OCI-LY3 (cell line): ENCODE data around the gene XYLB.

Experiments used
- H2AFZ ChIP-seq: fragments of 200-600, 300-600 bp; shearing (Covaris generic); 2 replicates; pipeline ENCODE4 v1.6.0; 2014; ENCODE audit warnings: antibody characterized with exemption, low read depth, low read length
- H3K27ac ChIP-seq: fragments of 200-600, 300-600 bp; sonication (generic); 2 replicates; pipeline ENCODE4 v1.5.1; 2014; ENCODE audit warnings: mild to moderate bottlenecking, low read length, moderate library complexity, mixed read lengths
- H3K27me3 ChIP-seq: fragments of 200-600, 300-600 bp; sonication (generic); 2 replicates; pipeline ENCODE4 v1.6.1; 2014; ENCODE audit warnings: low read depth, low read length, mixed read lengths
- H3K36me3 ChIP-seq: fragments of 200-600, 300-600 bp; sonication (generic); replicated peaks from 2 replicates; pipeline ENCODE3; 2014; ENCODE audit warnings: low read depth, low read length, mixed read lengths
- H3K4me1 ChIP-seq: fragments of 300-600, 200-600 bp; sonication (generic); 2 replicates; pipeline ENCODE4 v1.6.1; 2014; ENCODE audit warnings: low read length, mixed read lengths
- H3K4me2 ChIP-seq: fragments of 200-600, 300-600 bp; sonication (generic); 2 replicates; pipeline ENCODE4 v1.6.1; 2014; ENCODE audit warnings: low read length, mixed read lengths
- H3K4me3 ChIP-seq: fragments of 300-600, 200-600 bp; sonication (generic); 2 replicates; pipeline ENCODE4 v1.5.1; 2014; ENCODE audit warnings: antibody characterized with exemption, mild to moderate bottlenecking, low read length, moderate library complexity
- H3K79me2 ChIP-seq: fragments of 300-600, 200-600 bp; shearing (Covaris generic); 2 replicates; pipeline ENCODE4 v1.6.1; 2014; ENCODE audit warnings: mild to moderate bottlenecking, low read length, mixed read lengths
- H3K9ac ChIP-seq: fragments of 300-600, 200-600 bp; shearing (Covaris generic); 2 replicates; pipeline ENCODE4 v1.6.0; 2014; ENCODE audit warnings: mild to moderate bottlenecking, low read length, moderate library complexity
- H3K9me3 ChIP-seq: fragments of 200-600, 300-600 bp; shearing (Covaris generic); 2 replicates; pipeline ENCODE4 v1.6.1; 2014; ENCODE audit warnings: low read length, mixed read lengths; ENCODE audit not compliant: insufficient read depth
- H4K20me1 ChIP-seq: fragments of 200-600, 300-600 bp; sonication (generic); 2 replicates; pipeline ENCODE4 v1.6.1; 2016; ENCODE audit warnings: low read length, mixed read lengths; ENCODE audit not compliant: insufficient read depth
- EZH2phosphoT487 ChIP-seq: fragments of 200-600 bp; shearing (Covaris generic); IDR thresholded peaks from 2 replicates; pipeline ENCODE4 v1.6.1; 2018; ENCODE audit warnings: antibody characterized with exemption, mixed run types, low read depth
- TF ChIP-seq, protein P1 (sequence below): fragments of 200-600, 300-600 bp; sonication (generic); IDR thresholded peaks from 2 replicates; pipeline ENCODE4 v1.5.1; 2014; ENCODE audit warnings: antibody characterized with exemption, low read length, low read depth

The XYLB gene

DNA sequence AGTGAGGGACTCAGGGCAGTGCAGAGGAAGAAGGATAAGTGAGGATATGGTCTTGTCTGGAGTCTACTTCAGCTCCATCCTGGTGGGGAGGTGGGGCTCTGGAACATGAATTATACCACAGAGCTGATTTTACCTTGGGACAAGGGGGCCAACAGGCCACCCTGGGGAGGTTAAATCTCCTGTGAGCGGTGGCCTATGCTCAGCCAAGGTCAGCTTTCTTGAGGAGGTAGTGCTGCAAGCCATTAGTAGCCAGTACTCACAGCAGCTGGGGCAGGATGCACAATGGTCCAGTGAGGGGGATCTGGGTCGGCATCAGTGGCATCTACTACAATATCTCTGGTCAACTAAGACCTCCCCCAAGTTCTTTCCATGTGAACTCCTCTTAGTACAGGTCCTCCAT, 49.7 kb downstream of the XYLB start:
- Histone ChIP-seq H3K79me2 (no peaks in the 10 kb centered on the region), H3K27me3 (no peaks in the 10 kb centered on the region), H3K36me3 (peaks cover 44% of the 10 kb centered on the region), H3K4me3 (no peak overlapping the region), H2AFZ (no peak overlapping the region), H3K9ac (no peak overlapping the region), H3K4me2 (no peak overlapping the region), H3K4me1 (no peaks in the 10 kb centered on the region), H4K20me1 (no peaks in the 10 kb centered on the region), H3K9me3 (no peaks in the 10 kb centered on the region), H3K27ac (no peak overlapping the region)
- TF ChIP-seq, protein P1, sequence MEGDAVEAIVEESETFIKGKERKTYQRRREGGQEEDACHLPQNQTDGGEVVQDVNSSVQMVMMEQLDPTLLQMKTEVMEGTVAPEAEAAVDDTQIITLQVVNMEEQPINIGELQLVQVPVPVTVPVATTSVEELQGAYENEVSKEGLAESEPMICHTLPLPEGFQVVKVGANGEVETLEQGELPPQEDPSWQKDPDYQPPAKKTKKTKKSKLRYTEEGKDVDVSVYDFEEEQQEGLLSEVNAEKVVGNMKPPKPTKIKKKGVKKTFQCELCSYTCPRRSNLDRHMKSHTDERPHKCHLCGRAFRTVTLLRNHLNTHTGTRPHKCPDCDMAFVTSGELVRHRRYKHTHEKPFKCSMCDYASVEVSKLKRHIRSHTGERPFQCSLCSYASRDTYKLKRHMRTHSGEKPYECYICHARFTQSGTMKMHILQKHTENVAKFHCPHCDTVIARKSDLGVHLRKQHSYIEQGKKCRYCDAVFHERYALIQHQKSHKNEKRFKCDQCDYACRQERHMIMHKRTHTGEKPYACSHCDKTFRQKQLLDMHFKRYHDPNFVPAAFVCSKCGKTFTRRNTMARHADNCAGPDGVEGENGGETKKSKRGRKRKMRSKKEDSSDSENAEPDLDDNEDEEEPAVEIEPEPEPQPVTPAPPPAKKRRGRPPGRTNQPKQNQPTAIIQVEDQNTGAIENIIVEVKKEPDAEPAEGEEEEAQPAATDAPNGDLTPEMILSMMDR = no peak
- no peak for TF ChIP-seq EZH2phosphoT487

DNA sequence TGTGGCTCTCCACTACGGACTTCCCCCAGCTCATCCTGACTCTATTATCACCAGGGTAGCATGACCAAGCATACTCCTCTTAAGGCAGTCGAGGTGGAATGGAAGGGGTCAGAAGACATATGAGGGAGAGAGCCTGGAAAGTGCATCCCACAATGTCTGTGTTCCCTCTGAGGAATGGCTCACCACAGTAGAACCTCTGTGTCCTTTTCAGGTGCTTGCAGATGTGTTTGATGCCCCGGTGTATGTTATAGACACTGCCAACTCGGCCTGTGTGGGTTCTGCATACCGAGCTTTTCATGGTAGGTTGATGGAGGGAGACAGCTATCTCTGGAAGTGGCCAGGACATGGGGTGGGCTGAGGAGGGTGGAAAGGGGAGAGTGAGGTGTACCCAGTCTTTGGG, 50.3 kb downstream of the XYLB start:
- Histone ChIP-seq H4K20me1 (no peaks in the 10 kb centered on the region), H3K79me2 (no peaks in the 10 kb centered on the region)

DNA sequence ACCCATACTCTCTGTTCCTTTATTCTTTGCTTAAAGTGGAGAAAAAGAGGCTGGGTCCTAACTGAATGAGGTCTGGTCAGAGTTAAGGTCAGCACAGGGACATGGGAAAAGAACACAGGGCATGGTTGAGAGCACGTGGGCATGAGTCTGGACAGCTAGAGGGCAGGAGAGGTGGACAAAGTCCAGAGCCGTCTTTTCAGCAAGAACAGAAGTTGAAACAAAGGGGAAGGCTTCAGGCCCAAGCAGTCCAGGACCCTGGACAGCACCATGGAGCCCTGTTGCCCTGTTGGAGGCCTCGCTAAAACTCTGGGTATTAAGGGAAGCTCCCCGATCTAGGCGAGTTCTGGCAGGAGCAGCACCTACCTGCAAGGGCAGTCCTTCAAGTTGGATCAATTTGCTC, 50.7 kb downstream of the XYLB start:
- Histone ChIP-seq H3K27me3 (no peaks in the 10 kb centered on the region), H3K4me1 (no peaks in the 10 kb centered on the region), H3K36me3 (peaks cover 51% of the 10 kb centered on the region), H3K4me3 (no peak overlapping the region), H3K9ac (no peak overlapping the region), H3K79me2 (no peaks in the 10 kb centered on the region), H3K4me2 (no peak overlapping the region), H3K9me3 (no peaks in the 10 kb centered on the region), H4K20me1 (no peaks in the 10 kb centered on the region), H2AFZ (no peak overlapping the region), H3K27ac (no peak overlapping the region)
- no peak for TF ChIP-seq EZH2phosphoT487
- TF ChIP-seq, protein P1 = no peak

More for the DNA sequence above, 50.3 kb downstream of the XYLB start:
- Histone ChIP-seq H3K9ac (no peak overlapping the region), H3K36me3 (peaks cover 48% of the 10 kb centered on the region), H3K4me1 (no peaks in the 10 kb centered on the region), H3K27me3 (no peaks in the 10 kb centered on the region), H3K9me3 (no peaks in the 10 kb centered on the region), H3K4me2 (no peak overlapping the region), H2AFZ (no peak overlapping the region), H3K27ac (no peak overlapping the region), H3K4me3 (no peak overlapping the region)
- TF ChIP-seq, protein P1 = no peak
- no peak for TF ChIP-seq EZH2phosphoT487

DNA sequence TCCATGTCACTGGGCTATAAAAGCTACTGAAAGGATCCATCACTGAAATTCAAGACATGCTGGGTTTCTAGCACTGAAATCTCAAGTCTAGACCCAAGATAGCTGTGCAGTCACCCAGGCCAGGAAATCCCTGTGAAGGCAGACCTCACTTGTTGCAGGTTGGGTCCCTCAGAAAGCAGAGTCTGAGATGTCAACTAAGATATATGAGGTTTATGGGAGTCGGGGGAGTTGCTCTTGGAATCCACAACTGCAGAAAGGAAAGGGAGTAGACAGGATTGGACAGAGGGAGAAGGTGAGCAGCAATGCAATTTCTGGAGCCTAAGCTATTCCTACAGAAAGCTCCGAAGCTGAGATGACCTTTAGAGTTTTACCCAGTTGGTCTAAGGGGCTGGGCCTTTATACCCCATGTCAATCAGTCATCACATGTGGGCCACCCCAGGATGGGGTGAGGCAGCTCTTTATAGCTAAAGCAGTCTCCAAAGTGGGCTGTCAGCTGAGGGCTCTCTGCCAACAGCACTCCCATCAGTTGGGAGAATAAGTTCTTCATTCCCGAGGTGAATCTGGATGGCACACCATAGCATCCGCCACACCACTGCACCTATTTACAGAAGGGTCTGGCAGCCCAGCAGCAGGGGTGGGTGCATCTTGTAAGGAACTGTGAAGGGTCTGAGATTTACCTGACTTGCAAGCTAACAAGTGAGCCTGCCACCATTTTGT, 54.8 kb downstream of the XYLB start:
- Histone ChIP-seq H3K79me2 (no peaks in the 10 kb centered on the region), H3K4me1 (no peaks in the 10 kb centered on the region), H3K27ac (no peak overlapping the region), H3K9ac (no peak overlapping the region), H2AFZ (no peak overlapping the region), H3K9me3 (no peaks in the 10 kb centered on the region), H3K4me2 (no peak overlapping the region), H3K27me3 (no peaks in the 10 kb centered on the region), H4K20me1 (no peaks in the 10 kb centered on the region), H3K36me3 (peaks cover 61% of the 10 kb centered on the region), H3K4me3 (no peak overlapping the region)
- TF ChIP-seq EZH2phosphoT487 = no peak
- TF ChIP-seq, protein P1 = no peak
